ENCODE measurements around the gene PAFAH1B1.
"Not testable (repeated sequence)": the region's sequence is repeated elsewhere in the genome, so short reads cannot be mapped to it uniquely, and the experiment has no call there.

The PAFAH1B1 gene

GRCh38 chr17:2594722-2595599, 1.5 kb downstream of the PAFAH1B1 start:
- DNase-seq = no peak

GRCh38 chr17:2595716-2596115, 2.3 kb downstream of the PAFAH1B1 start:
- DNase-seq = no peak

DNA sequence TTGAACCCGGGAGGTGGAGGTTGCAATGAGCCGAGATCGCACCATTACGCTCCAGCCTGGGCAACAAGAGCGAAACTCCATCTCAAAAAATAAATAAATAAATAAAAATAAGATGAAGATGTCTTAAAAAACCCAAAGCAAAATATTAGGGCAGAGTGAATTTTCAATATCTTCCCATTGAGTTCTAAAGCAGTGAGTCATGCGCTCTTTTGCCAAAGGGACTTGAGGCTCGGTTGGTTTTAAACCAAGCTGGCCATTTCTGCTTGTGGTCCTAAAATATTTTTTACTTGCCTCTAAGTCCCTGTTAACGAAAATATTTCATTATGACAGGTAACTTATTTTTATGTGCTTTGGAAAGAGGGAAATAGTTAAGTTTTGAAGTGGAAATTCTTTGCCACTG, 4.7 kb downstream of the PAFAH1B1 start:
- no peak for DNase-seq

GRCh38 chr17:2602597-2603017, 9.2 kb downstream of the PAFAH1B1 start:
- no peak for DNase-seq

GRCh38 chr17:2608350-2608913, 15.0 kb downstream of the PAFAH1B1 start:
- no peak for DNase-seq

DNA sequence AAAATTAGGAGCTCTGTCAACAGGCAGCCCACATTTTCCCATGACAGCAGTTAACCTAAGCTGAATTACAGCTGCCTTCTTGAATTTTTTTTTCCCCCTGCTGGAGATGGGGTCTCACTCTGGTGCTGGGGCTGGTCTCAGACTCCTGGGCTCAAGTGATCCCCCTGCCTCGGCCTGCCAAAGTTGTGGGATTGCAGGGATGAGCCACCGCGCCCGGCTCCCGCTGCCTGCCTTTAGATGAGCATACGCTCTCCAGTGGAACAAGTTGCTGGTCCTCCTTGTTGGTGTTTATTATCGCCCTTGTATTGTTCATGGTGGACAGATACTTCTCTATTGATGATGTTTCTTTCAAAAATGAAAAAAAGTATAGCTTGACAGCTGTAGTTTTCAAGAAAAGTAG, 15.6 kb downstream of the PAFAH1B1 start:
- DNase-seq = no peak

GRCh38 chr17:2610195-2611175, 17.0 kb downstream of the PAFAH1B1 start:
- no peak for DNase-seq

GRCh38 chr17:2611627-2612026, 18.2 kb downstream of the PAFAH1B1 start:
- DNase-seq = no peak

GRCh38 chr17:2612630-2613029, 19.2 kb downstream of the PAFAH1B1 start:
- DNase-seq = no peak

DNA sequence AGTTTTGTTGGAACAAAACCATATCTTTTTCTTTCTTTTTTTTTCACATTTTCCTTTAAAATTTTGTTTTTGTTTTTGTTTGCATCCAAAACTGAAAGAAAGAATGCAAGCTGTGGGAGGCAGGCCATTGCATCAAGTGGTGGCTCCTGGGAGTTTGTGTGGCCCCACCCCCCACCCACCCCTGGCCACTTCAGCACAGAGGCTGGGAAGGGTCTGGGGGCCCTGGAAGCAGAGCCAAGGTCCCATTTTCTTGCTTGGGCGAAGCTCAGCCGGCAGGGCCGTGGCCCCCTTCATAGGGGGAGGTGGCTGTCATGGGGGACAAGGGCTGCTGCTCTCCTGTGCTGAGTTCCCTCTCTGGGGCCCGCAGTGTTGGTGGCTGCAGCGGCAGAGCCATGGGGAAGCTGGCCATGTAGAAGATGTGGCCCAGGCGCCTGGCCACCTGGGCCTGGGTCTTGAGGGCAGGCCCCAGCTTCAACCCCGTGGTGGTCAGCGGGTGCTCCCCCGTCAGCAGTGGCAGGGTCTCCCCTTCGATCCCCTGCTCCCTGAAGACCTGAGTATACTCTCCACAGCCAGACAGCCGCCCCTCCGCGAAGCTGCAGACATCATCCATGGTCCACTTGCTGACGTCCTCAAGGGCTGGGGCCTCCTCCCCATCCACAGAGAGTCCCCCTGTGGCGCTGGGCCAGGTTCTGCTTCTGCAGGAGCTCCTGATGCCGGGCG, 19.8 kb downstream of the PAFAH1B1 start:
- no peak for DNase-seq

DNA sequence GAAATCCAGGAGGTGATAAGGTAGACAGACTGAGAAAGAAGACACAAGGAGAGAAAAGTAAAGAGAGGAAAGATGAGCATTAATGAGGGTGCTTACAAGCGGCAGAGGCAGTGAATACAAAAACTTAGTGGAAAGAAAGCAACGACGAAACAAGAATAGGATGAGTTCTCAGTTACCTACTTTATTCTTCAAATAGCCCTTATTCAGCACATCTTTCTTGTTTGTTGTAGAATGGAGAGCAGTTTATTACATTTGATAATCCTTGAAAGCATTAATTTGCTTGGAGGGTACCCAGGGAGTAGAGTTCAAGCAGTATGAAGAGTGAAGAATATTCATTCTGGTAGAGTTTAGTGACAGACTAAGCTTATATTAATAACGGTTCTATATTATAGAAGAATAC, 22.4 kb downstream of the PAFAH1B1 start:
- no peak for DNase-seq

DNA sequence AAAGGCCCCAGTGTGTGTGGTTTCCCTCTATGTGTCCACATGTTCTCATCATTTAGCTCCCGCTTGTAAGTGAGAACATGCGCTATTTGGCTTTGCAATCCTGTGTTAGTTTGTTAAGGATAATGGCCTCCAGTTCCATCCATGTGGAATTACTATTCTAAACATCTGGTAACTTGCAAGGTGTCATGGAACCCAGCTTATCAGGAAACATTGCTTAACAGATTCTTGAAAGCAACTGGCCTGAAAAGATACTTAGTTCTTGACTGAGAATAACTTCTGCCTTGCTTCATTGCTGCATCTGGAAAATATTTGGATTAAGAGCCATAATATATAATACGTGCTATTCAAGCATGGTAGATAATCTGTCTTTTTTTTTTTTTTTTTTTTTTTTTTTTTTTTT, 27.8 kb downstream of the PAFAH1B1 start:
- DNase-seq = no peak

GRCh38 chr17:2621951-2622405, 28.5 kb downstream of the PAFAH1B1 start:
- not testable (repeated sequence) for DNase-seq

- DNase-seq = not testable (repeated sequence)
These were observed 29.4 kb downstream of the PAFAH1B1 start for GRCh38 chr17:2622721-2623301.

DNA sequence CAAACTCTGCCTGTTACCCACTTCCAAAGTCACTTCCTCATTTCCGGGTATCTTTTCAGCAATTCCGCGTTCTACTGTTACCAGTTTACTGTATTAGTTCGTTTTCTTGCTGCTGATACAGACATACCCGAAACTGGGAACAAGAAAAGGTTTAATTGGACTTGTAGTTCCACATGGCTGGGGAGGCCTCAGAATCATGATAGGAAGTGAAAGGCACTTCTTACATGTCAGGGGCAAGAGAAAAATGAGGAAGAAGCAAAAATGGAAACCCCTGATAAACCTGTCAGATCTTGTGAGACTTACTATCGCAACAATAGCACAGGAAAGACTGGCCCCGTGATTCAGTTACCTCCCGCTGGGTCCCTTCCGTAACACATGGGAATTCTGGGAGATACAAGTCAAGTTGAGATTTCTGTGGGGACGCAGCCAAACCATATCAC, 30.9 kb downstream of the PAFAH1B1 start:
- DNase-seq = no peak

- DNase-seq = not testable (repeated sequence)
These were observed 33.3 kb downstream of the PAFAH1B1 start for GRCh38 chr17:2626626-2627219.

GRCh38 chr17:2628922-2629321, 35.5 kb downstream of the PAFAH1B1 start:
- DNase-seq = not testable (repeated sequence)

DNA sequence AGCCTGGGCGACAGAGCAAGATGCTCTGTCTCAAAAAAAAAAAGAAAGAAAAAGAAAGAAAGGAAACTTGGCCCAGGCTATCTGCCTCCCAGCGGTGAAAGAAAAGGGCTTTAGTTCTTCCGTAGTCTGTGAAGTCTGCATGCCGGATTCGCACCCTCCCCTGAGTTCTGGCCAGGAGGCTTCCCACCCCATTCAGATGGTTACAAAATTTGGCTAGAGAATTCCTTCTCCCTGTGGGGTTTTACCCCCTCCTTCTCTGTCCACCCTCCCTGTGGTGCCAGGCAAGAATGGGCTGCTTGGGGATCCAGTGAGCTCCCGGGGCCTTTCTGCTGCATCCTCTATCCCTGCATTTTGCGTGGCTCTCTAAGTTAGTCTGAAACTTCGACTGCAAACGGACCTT, 37.8 kb downstream of the PAFAH1B1 start:
- no peak for DNase-seq

DNA sequence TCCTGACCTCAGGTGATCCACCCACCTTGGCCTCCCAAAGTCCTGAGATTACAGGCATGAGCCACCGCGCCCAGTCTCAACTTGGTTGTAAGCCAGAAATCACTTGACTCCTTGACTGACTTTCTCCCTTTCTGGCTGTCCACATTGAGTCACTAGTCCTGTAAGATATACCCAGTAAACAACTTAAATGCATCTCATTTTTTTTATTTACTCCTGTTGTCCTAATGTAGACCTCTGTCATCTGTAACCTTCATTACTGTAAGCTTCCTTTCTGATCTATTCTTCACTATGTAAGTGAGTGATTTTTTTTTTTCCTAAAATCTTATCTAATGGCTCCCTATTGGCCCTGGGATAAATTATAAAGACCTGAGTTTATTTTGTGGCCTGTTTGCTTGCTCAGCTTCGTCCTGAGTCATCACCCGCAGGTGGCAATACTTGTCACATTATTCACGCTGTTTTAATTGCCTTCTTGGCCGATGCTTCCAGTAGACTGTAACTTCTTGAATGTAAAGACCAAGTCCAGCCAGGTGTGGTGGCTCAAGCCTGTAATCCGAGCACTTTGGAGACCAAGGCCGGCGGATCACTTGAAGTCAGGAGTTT, 41.0 kb downstream of the PAFAH1B1 start:
- DNase-seq = no peak

DNA sequence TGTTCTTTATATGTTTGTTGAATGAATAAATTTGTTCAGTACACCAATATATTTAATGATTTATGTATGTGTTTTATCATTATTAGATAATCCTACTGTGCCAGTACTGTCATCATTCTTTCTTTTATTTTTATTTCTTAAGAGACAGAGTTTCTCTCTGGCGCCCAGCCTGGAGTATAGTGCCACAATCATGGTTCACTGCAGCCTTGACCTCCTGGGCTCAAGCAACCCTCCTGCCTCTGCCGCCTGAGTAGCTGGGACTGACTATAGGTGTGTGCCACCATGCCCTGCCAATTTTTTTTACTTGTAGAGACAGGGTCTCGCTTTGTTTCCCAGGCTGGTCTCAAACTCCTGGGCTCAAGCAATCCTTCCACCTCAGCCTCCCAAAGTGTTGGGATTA, 41.8 kb downstream of the PAFAH1B1 start:
- no peak for DNase-seq

DNA sequence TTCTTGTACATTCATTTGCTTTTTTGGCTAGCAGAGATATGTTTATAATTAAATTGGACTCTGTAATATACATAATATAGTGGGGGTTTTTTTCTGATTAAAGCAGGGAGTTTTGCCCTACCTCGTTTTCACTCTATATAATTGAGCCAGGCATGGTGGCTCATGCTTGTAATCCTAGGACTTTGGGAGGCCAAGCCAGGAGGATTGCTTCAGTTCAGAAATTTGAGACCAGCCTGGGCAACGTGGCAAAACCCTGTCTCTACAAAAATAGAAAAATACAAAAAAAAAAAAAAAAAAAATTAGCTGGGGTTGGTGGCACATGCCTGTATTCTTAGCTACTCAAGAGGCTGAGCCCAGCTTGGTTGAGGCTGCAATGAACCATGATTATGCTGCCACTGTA, 42.2 kb downstream of the PAFAH1B1 start:
- DNase-seq = no peak

Measured in central memory CD4-positive, alpha-beta T cell (primary cell).